Measurements from ENCODE around the gene SGCD. TPM values are rescaled to one million over a fixed set of nuclear protein-coding genes. Genes with fewer than 3 reads are reported as not detected.

Gene SGCD
- total and polyA plus RNA-seq, 9 of the 15 experiments (the other 6 are each of a cell fraction or from before 2014, with no cell fraction given): not detected

DNA sequence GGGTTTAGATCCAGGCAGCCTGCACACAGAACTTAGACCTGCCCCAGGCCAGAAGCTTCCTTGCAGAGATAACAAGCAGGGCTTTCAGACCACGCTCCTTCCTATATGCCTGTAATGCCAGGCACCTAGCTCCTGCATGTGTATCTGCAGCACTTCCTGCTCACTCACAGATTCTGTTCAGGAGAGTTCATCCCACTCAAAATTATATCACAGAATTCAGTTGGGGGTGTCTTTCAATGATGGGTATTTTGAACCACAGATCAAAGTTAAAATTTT, 105.8 kb downstream of the SGCD start (continued):
- TF ChIP-seq, protein P1, sequence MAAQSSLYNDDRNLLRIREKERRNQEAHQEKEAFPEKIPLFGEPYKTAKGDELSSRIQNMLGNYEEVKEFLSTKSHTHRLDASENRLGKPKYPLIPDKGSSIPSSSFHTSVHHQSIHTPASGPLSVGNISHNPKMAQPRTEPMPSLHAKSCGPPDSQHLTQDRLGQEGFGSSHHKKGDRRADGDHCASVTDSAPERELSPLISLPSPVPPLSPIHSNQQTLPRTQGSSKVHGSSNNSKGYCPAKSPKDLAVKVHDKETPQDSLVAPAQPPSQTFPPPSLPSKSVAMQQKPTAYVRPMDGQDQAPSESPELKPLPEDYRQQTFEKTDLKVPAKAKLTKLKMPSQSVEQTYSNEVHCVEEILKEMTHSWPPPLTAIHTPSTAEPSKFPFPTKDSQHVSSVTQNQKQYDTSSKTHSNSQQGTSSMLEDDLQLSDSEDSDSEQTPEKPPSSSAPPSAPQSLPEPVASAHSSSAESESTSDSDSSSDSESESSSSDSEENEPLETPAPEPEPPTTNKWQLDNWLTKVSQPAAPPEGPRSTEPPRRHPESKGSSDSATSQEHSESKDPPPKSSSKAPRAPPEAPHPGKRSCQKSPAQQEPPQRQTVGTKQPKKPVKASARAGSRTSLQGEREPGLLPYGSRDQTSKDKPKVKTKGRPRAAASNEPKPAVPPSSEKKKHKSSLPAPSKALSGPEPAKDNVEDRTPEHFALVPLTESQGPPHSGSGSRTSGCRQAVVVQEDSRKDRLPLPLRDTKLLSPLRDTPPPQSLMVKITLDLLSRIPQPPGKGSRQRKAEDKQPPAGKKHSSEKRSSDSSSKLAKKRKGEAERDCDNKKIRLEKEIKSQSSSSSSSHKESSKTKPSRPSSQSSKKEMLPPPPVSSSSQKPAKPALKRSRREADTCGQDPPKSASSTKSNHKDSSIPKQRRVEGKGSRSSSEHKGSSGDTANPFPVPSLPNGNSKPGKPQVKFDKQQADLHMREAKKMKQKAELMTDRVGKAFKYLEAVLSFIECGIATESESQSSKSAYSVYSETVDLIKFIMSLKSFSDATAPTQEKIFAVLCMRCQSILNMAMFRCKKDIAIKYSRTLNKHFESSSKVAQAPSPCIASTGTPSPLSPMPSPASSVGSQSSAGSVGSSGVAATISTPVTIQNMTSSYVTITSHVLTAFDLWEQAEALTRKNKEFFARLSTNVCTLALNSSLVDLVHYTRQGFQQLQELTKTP (IDR thresholded peaks at IDR 0.05; ENCODE audit: low read depth in 1 of 2, partially characterized antibody in 2 of 2): no peak
- no peak for TF ChIP-seq MBD2 (IDR thresholded peaks at IDR 0.05; ENCODE audit: borderline replicate concordance, low read depth)

DNA sequence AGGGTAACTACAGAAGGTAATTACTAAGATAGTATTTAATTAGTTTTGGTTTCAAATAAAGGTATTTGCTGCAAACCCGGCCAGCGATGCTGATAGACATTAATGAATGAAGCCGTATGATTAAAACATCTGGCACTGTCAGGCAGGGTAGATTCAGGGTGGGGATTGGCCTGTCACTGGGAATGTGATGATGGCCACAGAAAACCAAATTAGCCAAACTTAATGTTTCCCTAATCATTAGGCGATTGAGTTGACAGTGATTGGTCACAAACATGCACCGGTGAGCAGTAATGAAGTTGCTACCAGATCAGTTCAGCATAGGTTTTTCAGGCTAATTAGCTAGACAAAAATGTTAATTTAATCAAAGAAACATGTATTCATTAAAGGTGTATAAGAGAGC, 107.5 kb downstream of the SGCD start:
- BruUV-seq (replicated peaks): no TSS peak
- no peak for TF ChIP-seq NR3C1 (CRISPR knock-in tag; IDR thresholded peaks at IDR 0.05)
- no peak for TF ChIP-seq POLR3G (IDR thresholded peaks at IDR 0.05; ENCODE audit: extremely low read depth, insufficient read length, insufficient replicate concordance)
- TF ChIP-seq ZNF217 (CRISPR knock-in tag; IDR thresholded peaks at IDR 0.05): no peak
- TF ChIP-seq ZNF134 (CRISPR knock-in tag; conservative IDR thresholded peaks at IDR 0.05): no peak
- TF ChIP-seq, protein P2, sequence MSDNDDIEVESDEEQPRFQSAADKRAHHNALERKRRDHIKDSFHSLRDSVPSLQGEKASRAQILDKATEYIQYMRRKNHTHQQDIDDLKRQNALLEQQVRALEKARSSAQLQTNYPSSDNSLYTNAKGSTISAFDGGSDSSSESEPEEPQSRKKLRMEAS (CRISPR knock-in tag; IDR thresholded peaks at IDR 0.05): no peak
- TF ChIP-seq ZC3H8 (IDR thresholded peaks at IDR 0.05): no peak
- no peak for TF ChIP-seq MTA1 (IDR thresholded peaks at IDR 0.05; ENCODE audit: borderline replicate concordance)
- TF ChIP-seq MEF2D (tag; conservative IDR thresholded peaks at IDR 0.05; ENCODE audit: low read depth): no peak
- no peak for TF ChIP-seq ZNF449 (CRISPR knock-in tag; IDR thresholded peaks at IDR 0.05)
- TF ChIP-seq RFX5 (IDR thresholded peaks at IDR 0.05; ENCODE audit: low read depth, low read length): no peak
- no peak for TF ChIP-seq BACH1 (tag; IDR thresholded peaks at IDR 0.05)
- no peak for TF ChIP-seq DEAF1 (CRISPR knock-in tag; IDR thresholded peaks at IDR 0.05)
- no peak for TF ChIP-seq ZNF507 (tag; conservative IDR thresholded peaks at IDR 0.05)
- TF ChIP-seq SMARCE1 (IDR thresholded peaks at IDR 0.05): no peak
- TF ChIP-seq GATAD2A (IDR thresholded peaks at IDR 0.05): no peak

More for the DNA sequence above, 107.5 kb downstream of the SGCD start:
- WGBS (ENCODE audit: insufficient coverage, low coverage, missing lambda C conversion rate): 1% methylated on average over 5 of the region's 5 CpGs
- no peak overlapping the region for H3K4me3 ChIP-seq
- no peaks in the 10 kb centered on the region for H3K27me3 ChIP-seq (ENCODE audit: control insufficient read depth in 2 of 2, insufficient read depth in 2 of 2, low read length in 2 of 2)
- intact Hi-C loops (cut with micrococcal nuclease) (no loop called here), in situ Hi-C loops (cut with MboI) (no loop called here)
- H3K9me1 ChIP-seq (ENCODE audit: control insufficient read depth, insufficient read depth, low read length): no peaks in the 10 kb centered on the region
- no peaks in the 10 kb centered on the region for H3K4me1 ChIP-seq (replicated peaks in 1 of 2; ENCODE audit: control insufficient read depth in 2 of 2, insufficient read depth in 2 of 2, low read length in 2 of 2)
- FAIRE-seq: no peak
- CTCF ChIA-PET (ENCODE audit: low intra/inter-chr PET ratio): no interaction called here
- no peak for DNase-seq (ENCODE audit: extremely low read depth in 1 of 4, low spot score in 3 of 4)
- no peak overlapping the region for H2AFZ ChIP-seq (ENCODE audit: low read depth, low read length)
- no peak for ATAC-seq
- no peak overlapping the region for H3K4me2 ChIP-seq (ENCODE audit: insufficient read depth, low read length)
- no peak overlapping the region for H3K9ac ChIP-seq (ENCODE audit: insufficient read depth in 1 of 2, low read depth in 2 of 2, low read length in 2 of 2)
- no peaks in the 10 kb centered on the region for H3K36me3 ChIP-seq (ENCODE audit: control insufficient read depth, insufficient read depth, low read length)
- no peaks in the 10 kb centered on the region for H3K79me2 ChIP-seq (ENCODE audit: control insufficient read depth, insufficient read depth, low read length)
- no peak overlapping the region for H3K27ac ChIP-seq (ENCODE audit: extremely low read depth, low read depth, low read length)
- H3K9me3 ChIP-seq (replicated peaks; ENCODE audit: control insufficient read depth, insufficient read depth, low read depth, low read length): no peaks in the 10 kb centered on the region; the same call in 1 of the 2 replicates
- POLR2A ChIA-PET: no interaction called here
- H4K20me1 ChIP-seq (replicated peaks; ENCODE audit: control insufficient read depth, insufficient read depth, low read length): no peaks in the 10 kb centered on the region
